SU-DHL-6 (cell line): ENCODE data around the gene LAMB4.

Experiments used
- CTCF ChIP-seq: fragments of 200-600 bp; sonication (generic); IDR thresholded peaks from one replicate; pipeline ENCODE4 v1.5.1; 2017; ENCODE audit warnings: antibody characterized with exemption, mild to moderate bottlenecking, low read length, moderate library complexity; ENCODE audit not compliant: insufficient read depth, poor library complexity, severe bottlenecking
- EZH2phosphoT487 ChIP-seq: fragments of 200-600 bp; sonication (generic), shearing (Covaris generic); conservative IDR thresholded peaks from 2 replicates; pipeline ENCODE4 v1.6.1; 2018; ENCODE audit warnings: mild to moderate bottlenecking, antibody characterized with exemption, low read length, moderate library complexity, mixed read lengths

GRCh38 chr7:108096996-108097395 lies 33.2 kb downstream of the LAMB4 start:
- TF ChIP-seq CTCF, result no peak
- no peak for TF ChIP-seq EZH2phosphoT487
